HUDEP-2 (cell line): ENCODE results near the gene CACNA1B.

Experiments
- DNase-seq, 76 experiments: peaks; one replicate each; lab custom pipeline; 2025; ENCODE audit not compliant: unreplicated experiment in 76 of 76; lab: John Stamatoyannopoulos, UW

CACNA1B gene

DNA sequence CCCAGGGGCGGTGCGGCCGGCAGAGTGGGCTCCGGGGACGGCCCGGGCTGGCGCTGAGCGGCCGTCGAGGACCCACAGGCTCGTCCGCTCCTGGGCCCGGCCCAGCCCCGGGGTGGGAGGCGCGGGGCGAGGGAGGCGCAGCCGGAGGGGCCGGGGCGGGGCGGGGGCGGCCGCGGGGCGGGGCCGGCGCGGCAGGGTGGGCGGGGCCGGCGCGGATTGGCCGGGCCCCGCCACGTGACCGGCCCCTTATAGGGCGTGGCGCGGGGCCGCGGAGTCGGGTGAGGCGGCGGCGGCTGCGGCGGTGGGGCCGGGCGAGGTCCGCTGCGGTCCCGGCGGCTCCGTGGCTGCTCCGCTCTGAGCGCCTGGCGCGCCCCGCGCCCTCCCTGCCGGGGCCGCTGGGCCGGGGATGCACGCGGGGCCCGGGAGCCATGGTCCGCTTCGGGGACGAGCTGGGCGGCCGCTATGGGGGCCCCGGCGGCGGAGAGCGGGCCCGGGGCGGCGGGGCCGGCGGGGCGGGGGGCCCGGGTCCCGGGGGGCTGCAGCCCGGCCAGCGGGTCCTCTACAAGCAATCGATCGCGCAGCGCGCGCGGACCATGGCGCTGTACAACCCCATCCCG, at the start of gene CACNA1B:
Gene CACNA1B, plus strand, starts transcription at position 277 of the 617 bp plus-strand sequence. Its CDS starts 152 bp downstream, at position 429.
- peak in 3 of 76 experiments; percentile 2 to 9 (median 5) for DNase-seq

DNA sequence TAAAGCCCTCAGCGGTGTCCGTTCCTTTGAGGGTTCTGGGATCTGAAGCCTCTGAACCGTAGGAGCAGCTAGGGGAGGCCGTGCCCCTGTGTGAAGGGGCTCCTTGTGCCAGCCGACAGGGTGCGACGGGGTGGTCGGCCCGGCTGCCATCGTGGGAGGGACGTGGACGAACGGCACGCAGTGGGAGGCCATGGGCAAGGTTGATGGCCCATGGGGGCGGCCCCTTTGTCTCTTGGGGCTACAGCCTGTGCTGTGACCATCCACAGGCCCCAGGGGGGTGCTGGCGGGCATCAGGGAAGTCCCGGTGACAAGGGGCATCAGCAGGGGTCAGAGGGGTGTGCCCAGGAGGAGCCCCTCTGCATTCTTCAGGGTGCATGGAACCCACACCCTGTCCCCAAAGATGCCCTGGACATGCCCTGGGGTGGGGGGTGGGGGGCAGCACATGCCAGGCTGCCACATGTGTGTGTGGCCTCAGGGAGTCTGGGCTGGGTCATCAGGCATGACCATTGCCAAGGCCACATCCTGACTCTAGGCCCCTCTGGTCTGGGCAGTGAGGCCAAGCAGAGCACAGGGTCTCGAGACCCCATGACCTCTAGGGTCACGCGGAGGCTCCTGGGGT, 49.6 kb upstream of the CACNA1B start:
- no peak for DNase-seq

DNA sequence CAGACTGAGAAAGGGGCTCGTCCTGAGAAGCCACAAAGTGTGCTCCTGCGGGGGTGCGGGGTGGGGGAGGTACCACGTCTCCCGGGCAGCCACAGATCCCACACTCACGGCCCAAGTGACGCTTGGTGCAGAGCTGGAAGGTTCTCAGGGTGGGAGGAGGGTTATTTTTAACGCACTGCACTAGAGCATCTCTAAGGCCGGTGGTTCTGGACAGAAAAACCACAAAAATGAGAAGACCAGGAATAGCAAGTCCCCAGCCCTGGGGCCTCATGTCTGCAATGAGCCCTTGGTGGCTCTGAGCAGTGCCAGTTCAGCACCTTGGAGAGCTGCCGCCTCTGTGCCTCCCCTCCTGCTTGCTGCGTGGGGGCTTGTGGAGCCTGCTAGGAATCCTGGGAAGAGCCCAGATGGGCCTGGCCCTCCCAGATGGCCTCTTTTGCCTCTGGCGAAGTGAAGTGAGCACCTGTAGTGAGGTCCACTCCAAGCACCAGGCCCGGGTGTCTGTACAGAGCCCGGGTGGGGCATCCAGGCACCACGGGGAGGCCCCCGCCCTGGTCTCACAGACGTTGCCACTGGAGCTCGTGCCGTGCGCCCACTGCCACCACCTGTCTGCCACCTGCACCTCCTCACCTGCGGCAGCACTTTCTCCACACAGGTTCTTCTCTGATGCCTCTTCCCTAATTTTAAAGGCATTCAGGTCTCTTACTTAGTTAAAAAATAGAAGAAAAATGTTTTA, 48.9 kb upstream of the CACNA1B start:
- DNase-seq, result peak in 9 of 76 experiments; percentile 2 to 24 (median 9)

DNA sequence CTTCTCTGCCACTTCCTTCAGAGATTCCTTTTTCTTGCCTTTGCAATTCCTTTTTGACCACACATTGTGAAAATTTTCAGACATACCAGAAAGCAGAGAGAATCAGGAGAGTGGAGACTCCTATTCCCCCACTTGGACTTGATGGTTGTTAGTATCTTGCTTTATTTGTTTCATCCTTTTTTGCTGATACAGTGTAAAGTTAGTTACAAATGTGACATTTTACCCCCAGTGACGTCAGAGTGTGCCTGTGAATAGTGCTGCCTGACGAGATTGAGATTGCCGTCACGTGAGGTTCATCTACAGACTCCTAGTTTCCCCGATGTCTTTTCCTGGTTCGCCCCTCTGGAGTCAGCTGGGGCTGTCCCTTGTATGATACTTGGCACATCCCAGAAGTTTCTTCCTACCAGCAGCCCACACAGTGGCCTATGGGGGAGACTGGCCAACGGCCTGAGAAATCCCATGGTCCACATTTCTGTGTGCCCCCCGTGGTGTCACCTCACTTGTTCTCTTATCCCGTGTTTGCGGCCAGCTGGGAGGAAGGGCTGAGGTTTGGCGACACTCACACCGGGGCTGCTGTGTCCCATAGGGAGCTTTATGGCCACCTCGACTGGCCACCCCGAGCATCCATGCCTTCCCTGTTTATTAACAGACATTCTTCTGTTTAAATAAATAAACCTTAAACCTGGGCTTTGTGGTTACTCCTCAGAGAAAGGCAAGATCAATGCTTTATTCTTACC, 48.2 kb upstream of the CACNA1B start:
- DNase-seq, result no peak

DNA sequence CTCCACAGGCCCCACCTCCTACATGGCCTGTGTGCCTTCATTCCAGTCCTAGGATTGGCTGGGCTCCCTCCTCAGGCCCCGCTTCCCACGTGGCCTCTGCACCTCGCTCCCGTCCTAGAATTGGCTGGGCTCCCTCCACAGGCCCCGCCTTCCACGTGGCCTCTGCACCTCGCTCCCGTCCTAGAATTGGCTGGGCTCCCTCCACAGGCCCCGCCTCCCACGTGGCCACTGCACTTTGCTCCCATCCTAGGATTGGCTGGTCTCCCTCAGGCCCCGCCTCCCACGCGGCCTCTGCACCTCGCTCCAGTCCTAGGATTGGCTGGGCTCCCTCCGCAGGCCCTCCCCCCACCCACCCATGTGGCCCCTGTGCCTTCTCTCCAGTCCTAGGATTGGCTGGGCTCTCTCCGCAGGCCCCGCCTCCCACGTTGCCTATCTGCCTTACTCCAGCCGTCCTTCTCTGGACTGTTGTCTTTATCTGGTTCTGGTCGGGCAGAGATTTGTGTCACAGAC, 45.3 kb upstream of the CACNA1B start:
- DNase-seq, result peak in 15 of 76 experiments; percentile 3 to 54 (median 8)

DNA sequence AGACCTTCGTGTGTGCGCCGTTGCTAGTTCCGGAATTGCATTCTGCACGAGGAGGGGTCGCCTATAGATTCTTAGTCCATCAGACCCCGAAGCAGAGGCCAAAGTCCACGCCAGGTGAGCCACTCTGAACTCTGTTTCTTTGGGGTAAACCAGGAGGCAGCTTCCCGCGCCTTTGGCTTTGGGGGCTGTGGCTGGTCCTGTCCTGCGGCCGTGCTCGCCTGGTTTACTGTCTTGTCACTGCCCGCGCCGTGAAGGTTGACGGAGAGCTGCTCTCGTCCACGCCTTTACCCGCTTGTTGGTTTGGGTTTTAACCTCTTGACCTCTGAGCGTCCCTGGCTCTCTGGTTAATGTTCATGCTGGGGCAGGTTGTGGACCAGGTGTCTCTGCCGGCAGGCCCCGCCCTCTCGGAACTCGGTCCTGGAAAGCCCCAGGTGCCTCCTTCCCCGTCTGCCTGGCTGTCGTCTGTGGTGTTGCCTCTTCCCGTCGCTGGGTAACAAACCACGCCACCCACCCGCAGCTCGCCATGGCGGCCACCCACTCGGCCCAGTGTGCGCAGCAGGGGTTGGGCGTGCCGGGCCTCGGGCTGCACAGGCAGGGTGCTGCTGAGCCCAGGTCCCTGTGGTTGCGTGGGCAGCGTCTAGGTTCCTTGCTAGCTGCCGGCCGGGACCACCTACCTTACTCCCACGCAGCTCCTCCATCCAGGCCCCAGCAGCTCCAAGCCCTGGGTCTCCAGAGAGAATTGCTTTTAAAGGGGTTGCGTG, 44.6 kb upstream of the CACNA1B start:
- DNase-seq, result no peak

DNA sequence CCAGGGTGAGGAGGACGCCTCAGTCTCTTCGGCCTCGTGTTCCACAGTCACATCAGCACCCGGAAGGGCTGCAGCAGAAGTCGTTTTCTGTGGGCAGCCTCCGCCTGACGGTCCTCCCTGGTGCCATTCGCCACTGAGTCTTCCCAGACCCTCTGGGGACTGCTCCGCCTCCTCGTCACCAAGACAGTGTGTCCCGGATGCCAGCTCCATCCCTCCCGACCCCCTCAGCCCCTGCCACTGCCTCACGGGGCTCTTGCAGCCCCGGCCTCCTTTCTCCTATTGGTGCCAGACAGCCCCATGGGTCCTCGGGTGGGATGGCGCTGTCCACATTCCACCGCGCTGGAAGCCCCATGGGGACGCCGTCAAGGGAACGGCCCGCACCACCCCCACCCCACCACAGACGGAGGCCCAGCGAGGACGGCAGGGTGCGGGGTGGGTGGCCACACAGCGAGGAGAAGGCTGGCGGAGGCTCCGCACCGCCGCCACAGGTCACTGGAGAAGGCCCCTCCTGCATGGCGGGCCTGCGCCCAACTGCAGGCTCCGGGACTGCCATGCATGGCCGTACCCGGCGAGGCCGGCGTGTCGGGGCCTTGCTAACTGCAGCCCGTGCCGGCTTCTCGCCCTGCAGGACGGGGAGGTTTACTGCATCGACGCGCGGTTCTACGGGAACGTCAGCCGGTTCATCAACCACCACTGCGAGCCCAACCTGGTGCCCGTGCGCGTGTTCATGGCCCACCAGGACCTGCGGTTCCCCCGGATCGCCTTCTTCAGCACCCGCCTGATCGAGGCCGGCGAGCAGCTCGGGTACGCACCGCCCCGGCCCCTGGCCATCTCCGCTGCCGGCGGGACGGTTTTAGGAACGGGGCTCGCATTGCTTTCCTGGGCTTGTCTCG, 43.6 kb upstream of the CACNA1B start:
- no peak for DNase-seq

DNA sequence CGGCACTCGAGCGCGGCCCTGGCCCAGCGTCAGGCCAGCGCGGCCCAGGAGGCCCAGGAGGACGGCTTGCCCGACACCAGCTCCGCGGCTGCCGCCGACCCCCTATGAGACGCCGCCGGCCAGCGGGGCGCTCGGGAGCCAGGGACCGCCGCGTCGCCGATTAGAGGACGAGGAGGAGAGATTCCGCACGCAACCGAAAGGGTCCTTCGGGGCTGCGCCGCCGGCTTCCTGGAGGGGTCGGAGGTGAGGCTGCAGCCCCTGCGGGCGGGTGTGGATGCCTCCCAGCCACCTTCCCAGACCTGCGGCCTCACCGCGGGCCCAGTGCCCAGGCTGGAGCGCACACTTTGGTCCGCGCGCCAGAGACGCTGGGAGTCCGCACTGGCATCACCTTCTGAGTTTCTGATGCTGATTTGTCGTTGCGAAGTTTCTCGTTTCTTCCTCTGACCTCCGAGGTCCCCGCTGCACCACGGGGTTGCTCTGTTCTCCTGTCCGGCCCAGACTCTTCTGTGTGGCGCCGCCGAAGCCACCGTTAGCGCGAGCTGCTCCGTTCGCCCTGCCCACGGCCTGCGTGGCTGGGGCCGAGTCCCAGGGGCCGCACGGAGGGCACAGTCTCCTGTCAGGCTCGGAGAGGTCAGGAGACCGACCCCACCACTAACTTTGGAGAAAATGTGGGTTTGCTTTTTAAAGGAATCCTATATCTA, 42.6 kb upstream of the CACNA1B start:
- no peak for DNase-seq

DNA sequence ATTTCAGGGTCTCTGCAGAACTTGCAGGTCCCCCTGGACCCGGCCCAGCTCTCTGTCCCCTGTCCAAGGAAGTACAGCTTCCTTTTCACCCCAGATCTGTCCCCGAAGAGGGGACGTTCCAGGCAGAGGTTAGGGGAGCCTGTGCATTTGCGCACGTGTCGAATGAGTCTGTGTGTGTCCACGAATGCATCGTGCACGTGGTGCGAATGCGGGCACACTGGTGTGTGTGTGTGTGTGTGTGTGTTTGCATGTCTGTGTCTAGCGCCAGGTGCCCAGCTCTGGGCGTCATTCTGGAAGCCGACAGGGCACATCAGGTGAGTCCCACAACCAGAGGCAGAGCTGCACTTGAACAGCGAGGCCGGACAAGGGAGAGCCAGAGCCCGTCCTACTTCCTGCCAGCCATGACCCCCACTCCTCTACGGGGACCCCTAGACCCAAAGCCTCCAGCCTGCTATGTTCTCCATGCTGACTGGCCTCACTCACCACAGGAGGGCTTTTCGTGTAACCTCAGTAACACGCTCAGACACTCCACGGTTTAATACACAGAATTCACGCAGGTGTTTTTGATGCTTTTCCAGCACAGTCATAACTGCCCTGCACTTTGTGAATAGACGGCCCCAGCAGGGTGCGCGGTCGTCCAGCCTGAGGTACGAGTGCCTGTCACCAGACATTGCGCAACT, 41.3 kb upstream of the CACNA1B start:
- no peak for DNase-seq

DNA sequence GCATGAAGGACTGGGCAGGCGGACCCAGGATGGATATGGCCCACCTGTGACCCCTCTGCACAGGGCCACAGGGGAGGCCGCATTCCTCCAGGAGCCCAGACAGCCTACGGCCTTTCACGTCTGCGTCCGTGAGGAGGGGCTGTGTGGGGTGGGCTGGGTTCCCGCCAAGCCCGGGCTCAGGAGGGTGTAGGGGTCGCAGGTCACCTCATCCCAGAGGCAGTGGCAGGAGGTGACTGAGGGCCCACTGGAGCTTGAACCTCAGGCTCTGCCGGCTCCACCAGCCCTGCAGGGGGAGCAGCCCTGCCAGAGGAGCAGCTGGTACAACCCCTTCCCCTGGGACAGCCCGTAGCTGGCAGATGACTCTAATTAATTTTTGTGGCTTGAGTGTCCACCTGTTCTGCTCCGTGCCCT, 40.7 kb upstream of the CACNA1B start:
- no peak for DNase-seq

DNA sequence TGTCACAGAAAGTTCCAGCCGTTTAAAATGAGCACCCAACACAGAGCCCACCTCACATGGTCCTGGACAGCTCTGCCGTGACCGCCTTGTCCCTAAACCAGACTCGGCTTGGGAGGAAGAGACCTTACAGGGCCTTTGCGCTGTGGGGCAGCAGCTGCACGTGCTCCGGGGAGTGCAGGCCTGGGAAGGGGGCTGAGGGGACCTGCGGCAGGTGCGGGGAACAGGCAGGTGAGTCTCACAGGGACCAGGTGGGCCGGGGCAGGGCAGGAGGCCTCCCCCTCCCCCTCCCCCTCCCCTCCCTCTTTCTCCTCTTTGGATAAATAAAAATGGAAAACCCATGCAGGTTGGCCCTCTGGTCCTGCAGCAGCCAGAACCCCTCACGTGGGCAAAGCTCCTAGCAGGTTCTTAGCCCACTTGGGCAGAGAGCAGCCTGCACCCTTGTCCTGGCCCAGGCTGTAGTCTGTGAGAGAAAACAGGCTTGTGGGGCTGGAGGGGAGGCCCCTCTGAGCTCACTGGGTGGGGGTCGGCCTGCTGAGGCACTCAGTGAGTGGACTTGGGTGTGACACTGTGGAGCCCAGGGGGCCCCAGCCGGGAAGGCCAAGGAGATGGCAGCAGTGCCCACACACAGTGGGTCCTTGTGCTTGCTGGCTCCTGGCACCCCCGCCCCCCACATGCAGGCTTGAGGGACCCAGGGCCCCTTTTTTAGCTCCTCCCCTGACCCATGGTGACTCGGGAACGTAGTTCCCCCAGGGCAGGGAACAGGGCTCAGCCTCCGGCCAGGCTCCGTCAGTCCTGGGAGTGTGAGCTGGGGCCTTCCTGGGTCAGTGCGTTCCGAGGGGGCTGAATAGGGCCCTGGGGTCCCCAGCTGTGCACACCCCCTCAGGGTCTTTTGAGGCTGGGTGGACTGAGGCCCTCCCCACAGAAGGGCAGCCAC, 40.0 kb upstream of the CACNA1B start:
- DNase-seq, result no peak

DNA sequence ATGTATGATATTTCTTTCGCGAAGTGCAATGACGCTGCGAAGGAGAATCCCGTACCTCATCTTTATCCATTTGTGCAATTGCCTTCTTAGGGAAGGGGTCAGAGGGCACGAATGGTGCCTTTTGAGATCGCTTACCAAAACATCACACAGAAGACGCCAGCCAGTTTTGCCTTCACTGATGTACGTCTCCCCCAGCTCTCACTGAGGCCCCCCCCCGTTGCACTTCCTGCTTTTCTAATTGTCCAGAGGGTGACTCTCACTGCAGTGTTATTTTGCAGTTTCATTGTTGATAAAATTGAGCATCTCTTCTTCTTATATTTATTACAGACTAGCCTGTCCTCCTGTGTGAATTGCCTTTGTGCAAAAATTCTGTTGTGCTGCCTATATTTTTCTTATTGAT, 39.0 kb upstream of the CACNA1B start:
- DNase-seq, result no peak

DNA sequence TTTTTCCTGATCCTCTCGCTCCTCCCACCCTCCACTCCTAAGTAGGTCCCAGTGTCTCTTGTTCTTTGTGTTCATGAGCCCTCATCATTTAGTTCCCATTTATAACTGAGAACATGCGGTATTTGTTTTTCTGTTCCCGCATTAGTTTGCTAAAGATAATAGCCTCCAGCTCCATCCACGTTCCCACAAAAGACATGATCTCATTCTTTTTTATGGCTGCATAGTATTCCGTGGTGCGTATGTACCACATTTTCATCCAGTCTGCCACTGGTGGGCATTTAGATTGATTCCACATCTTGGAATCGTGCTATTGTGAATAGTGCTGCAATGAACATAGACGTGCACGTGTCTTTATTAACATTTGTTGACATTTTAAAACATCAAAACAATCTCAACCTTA, 34.2 kb upstream of the CACNA1B start:
- no peak for DNase-seq

DNA sequence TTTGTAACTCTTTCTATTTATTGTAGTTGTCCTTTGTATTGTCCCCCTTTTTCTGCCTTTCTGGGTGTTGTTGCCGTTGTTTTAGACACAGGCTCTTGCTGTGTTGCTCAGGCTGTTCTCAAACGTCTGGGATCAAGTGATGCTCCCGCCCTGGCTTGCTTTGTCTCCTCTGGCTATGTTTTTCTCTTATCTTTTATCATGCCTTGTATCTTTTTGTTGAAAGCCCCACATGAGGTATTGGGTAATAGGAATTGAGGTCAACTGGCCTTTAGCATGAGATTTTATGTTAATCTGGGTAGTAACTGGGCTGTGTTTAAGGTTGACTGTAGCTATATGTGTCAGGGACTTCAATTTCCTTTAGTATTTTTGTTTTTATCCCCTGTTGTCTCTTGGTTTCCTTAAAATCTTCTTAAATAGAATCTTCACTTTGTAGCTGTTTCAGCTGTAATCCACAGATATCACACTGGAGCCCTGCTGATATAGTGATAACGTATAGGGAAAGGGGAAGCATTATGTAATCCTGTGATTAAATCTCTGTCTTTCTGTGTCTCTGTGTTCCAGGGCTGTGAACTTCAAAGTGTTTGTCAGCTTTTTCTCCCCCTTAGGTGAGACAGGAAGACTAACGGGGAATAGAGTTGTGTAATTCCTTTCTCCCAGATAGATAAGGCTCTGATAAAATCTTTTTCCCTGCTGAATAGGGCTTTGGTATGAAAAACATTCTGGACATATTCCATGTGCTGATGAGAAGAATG, 25.9 kb upstream of the CACNA1B start:
- DNase-seq, result no peak

DNA sequence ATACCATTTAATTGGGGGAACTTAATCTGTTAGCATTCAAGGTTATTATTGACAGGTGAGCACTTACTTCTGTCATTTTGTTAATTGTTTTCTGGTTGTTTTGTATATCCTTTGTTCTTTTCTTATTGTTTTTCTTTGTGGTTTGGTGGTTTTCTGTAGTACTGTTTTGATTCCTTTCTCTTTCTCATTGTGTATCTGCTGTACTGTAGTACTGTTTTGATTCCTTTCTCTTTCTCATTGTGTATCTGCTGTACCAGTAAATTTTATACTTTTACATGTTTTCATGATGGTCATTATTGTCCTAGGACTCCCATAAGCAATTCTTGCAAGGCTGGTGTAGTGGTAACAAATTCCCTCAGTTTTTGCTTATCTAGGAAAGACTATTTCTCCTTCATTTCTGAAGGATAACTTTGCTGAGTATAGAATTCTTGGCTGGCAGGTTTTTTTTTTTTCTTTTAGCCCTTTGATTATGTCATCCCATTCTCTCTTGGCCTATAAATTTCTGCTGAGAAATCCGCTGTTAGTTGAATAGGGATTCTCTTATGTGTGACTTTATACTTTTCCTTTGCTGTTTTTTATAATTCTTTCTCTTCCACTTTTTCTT, 24.1 kb upstream of the CACNA1B start:
- no peak for DNase-seq

DNA sequence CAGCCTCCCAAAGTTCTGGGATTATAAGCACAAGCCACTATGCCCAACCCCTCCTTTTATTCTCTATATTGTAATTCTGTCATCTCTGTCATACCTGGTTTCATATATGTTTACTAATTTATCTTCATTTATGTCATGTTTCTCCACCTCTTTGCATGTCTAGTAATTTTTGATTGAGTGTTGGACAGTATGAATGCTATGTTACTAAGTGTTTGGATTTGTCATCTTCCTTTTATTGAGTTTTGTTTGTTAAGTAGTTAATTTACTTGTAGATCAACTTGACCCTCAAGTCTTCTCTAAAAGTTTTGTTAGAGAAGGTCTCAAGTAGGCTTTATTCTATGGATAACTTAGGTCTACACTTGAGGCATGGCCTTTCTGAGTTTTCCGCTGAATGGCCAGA, 17.2 kb upstream of the CACNA1B start:
- DNase-seq, result no peak
